HAP-1 (cell line): ENCODE measurements around the gene ANXA1.
A peak's percentile ranks its signal among the peaks of the same experiment; 100 is the strongest.
"Not testable (repeated sequence)": the region's sequence is repeated elsewhere in the genome, so short reads cannot be mapped to it uniquely, and the experiment has no call there.

ENCODE experiments used
- DNase-seq, 2 experiments: peaks; one replicate each; pipeline ENCODE4 v3.0.0-alpha.2; 2016 to 2020; ENCODE audit warnings: low spot score in 2 of 2
- H3K27me3 ChIP-seq: fragments of 250-450 bp; sonication (Bioruptor Pico); 2 replicates; pipeline ENCODE4 v1.5.1; 2020; ENCODE audit warnings: low read depth, mild to moderate bottlenecking, moderate library complexity
- H3K36me3 ChIP-seq: fragments of 250-450 bp; sonication (Bioruptor Pico); replicated peaks from 2 replicates; pipeline ENCODE4 v1.5.1; 2020; ENCODE audit warnings: mild to moderate bottlenecking
- H3K4me1 ChIP-seq: fragments of 250-450 bp; sonication (Bioruptor Pico); 2 replicates; pipeline ENCODE4 v1.5.1; 2020; ENCODE audit warnings: mild to moderate bottlenecking
- H3K4me3 ChIP-seq: fragments of 250-450 bp; sonication (Bioruptor Pico); 2 replicates; pipeline ENCODE4 v1.5.1; 2020; ENCODE audit warnings: mild to moderate bottlenecking, moderate library complexity
- H3K9me3 ChIP-seq: fragments of 250-450 bp; sonication (Bioruptor Pico); 2 replicates; pipeline ENCODE4 v1.5.1; 2020; ENCODE audit warnings: mild to moderate bottlenecking, moderate library complexity
- in situ Hi-C: fragments of 300-500 bp; cut with MboI; formaldehyde crosslinking; loops from 3 replicates; pipeline ENCODE4 v1.14.3; 2020; ENCODE audit warnings: low sequenced_read_pairs, inconsistent platforms, mixed read lengths

ANXA1 gene, protein sequence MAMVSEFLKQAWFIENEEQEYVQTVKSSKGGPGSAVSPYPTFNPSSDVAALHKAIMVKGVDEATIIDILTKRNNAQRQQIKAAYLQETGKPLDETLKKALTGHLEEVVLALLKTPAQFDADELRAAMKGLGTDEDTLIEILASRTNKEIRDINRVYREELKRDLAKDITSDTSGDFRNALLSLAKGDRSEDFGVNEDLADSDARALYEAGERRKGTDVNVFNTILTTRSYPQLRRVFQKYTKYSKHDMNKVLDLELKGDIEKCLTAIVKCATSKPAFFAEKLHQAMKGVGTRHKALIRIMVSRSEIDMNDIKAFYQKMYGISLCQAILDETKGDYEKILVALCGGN

DNA sequence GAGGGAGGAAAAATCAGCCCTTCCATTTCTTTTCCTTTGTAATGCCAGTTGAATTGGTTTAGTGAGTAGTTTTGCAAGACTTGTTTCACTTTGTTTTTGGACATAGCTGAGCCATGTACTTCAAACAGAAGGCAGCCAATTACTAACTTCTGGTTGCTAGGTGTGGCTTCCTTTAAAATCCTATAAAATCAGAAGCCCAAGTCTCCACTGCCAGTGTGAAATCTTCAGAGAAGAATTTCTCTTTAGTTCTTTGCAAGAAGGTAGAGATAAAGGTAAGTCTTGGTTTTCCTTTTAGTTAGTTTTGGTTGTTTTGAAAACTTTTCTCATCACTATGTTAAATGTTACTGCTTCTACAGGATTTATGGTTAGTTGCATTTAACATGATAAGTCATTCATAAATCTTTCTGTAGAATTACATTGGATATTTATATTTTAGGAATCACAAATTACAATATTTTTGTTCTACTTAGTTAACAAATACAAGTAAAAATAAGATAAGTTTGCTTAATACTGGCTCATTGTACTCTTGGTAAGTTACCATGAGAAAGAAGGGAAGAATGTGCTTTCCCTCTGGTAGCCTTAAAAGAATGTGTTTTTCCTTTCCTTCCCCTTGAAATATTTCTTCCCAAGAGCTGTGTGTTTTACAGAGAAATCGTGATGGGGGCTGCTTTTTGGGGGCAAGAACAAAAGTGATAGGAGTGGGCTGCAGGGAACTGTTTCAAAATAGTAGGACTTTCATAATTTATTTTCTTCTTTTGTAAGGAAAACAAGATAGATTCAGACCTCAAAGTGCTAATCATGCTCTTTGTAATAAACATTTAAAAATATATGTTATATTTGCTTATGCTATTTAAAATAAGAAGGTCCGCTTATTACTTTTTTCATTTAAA lies at the start of gene ANXA1:
TSS of gene ANXA1 (plus strand) at position 213 of the 890 bp plus-strand sequence. CDS start 6,671 bp downstream, outside the sequence.
- DNase-seq: peak; percentile 23 to 85
- Histone ChIP-seq H3K27me3 (no peaks in the 10 kb centered on the region), H3K4me1 (peaks cover 51% of the 10 kb centered on the region), H3K4me3 (peak within 1 kb of the TSS; percentile 26), H3K9me3 (no peaks in the 10 kb centered on the region), H3K36me3 (0 out of 2 replicates have a peak, but pooled peaks cover 3% of the 10 kb centered on the region)
- in situ Hi-C loops: no loop called here

DNA sequence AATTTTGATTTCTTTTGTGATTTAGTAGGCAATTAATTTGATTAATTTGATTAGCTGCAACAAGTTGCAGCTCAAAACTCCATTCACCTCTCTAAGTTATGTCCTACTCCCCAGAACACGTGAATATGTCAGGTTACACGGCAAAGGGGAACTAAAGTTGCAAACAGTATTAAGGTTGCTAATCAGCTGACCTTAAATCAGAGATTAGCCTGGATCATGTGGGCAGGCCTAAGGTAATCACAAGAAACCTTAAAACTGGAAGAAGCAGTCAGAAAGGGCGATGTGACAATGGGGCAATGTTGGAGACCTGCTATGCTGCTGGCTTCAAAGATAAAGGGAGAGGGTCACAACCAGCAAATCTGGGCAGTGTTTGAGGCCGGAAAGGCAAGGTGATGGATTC lies 47.3 kb upstream of the ANXA1 start:
- Histone ChIP-seq H3K4me1 (no peaks in the 10 kb centered on the region), H3K27me3 (no peaks in the 10 kb centered on the region), H3K4me3 (no peak overlapping the region), H3K9me3 (no peaks in the 10 kb centered on the region), H3K36me3 (no peaks in the 10 kb centered on the region)
- no peak for DNase-seq
- in situ Hi-C loops: no loop called here

DNA sequence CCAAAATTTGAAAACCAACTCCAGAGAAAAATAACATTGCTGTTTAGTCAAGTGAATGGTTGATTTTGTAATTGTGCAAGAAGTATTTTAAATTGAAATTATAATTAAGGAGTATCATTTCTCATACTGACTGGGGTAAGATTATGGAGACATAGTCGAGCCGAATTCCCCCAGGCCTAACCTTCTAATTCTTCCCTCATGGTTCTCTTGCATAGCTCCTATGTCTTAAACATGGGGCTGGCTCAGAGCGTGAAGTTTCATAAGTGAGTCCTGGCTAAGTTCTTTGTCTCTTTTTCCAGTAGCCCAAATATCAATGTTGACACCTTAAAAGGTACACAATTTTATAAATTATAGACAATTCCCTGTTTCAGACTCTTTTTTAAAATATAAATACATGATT lies 46.7 kb upstream of the ANXA1 start:
- no peak overlapping the region for H3K4me3 ChIP-seq
- DNase-seq: no peak
- in situ Hi-C loops: loop anchor here (5.0 kb wide), 1 partner anchor 72 kb away; no protein-coding TSS in a partner anchor
- H3K9me3 ChIP-seq: no peaks in the 10 kb centered on the region
- H3K4me1 ChIP-seq: no peaks in the 10 kb centered on the region
- no peaks in the 10 kb centered on the region for H3K27me3 ChIP-seq
- H3K36me3 ChIP-seq: no peaks in the 10 kb centered on the region

DNA sequence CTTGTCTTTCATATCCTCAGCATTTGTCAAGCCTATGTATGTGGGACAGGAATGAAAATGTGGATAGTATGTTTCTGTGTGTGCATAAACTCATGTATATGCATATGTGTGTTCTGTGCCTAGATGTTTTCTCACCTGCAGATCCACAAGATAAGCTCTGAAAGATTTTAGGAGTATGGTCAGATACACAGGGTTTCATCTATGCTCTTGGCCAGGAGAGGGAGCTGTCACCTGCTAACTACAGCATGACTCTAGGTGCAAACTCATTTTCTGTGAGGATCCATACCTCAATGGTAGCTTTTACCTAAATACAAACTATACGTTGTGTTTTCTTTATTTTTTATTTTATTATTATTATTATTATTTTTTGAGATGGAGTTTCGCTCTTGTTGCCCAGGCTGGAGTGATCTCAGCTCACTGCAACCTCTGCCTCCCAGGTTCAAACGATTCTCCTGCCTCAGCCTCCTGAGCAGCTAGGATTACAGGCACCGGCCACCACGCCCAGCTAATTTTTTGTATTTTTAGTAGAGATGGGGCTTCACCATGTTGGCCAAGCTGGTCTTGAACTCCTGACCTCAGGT lies 44.1 kb upstream of the ANXA1 start:
- not testable (repeated sequence) for H3K27me3 ChIP-seq, H3K4me1 ChIP-seq, H3K9me3 ChIP-seq, H3K4me3 ChIP-seq, H3K36me3 ChIP-seq
- in situ Hi-C loops: loop anchor here (5.0 kb wide), 1 partner anchor 70 kb away; no protein-coding TSS in a partner anchor
- DNase-seq: peak; percentile 52 to 70

DNA sequence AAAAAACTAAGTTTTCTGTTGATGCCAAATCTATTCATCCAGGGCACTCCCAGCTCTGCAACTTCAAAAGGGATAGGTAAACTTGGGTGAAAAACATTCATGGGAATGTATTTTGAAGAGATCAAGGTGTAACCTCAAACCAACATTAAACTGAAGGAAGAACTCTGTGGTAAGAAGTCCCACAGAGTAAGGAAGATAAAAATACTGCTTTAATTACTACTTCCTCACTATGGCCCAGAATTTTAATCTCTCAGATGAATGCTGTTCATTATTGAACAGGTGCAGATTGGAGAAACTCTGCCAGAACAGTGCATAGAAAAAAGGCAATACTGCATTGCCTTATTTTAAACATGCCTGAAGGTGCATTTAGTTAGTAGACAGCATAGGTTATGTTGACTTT lies 37.6 kb upstream of the ANXA1 start:
- in situ Hi-C loops: no loop called here
- H3K4me1 ChIP-seq: no peaks in the 10 kb centered on the region
- no peak overlapping the region for H3K4me3 ChIP-seq

DNA sequence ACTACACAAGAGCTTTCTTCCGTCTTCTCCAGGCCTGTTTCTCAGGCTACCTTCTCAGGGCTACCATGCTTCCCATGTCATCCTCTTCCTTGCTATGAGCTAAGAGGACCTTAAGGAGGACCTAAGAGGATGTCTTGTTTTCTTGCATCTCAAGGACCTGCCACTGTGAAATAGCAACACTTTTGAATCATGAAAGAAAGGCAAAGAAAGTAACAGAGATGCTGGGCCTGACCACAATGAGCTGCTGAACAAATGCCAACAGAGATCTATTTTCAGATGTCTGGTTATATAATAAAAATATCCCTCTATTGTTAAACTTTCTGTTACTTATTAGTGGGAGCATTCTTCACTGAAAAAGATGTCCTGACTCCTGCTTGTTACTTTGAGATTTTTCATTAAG lies 36.7 kb upstream of the ANXA1 start:
- Histone ChIP-seq H3K4me3 (no peak overlapping the region), H3K36me3 (no peaks in the 10 kb centered on the region), H3K9me3 (no peaks in the 10 kb centered on the region), H3K4me1 (no peaks in the 10 kb centered on the region), H3K27me3 (no peaks in the 10 kb centered on the region)
- in situ Hi-C loops: no loop called here
- no peak for DNase-seq

More for the DNA sequence above, 37.6 kb upstream of the ANXA1 start:
- H3K36me3 ChIP-seq: no peaks in the 10 kb centered on the region
- no peak for DNase-seq
- H3K9me3 ChIP-seq: no peaks in the 10 kb centered on the region
- no peaks in the 10 kb centered on the region for H3K27me3 ChIP-seq

DNA sequence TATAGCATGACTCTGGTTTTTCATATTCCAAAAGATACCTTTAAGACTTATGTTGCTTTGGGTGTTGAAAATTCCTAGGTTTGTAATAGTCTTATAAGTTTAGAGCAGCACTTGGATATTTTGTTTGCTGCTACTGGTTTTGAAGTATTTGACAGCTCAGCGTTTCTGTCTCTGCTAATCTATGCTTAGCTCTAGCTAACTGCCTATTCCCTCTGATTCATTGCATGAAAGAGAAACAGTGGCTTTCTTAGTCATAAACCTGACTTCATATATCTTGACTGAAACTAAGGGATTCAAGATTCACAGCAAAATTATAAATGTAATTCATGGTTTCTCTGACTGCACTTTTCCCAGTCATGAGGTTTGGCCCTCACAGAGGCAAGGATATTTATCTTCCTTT lies 35.6 kb upstream of the ANXA1 start:
- H3K4me1 ChIP-seq: no peaks in the 10 kb centered on the region
- in situ Hi-C loops: no loop called here
- no peak overlapping the region for H3K4me3 ChIP-seq
- no peaks in the 10 kb centered on the region for H3K27me3 ChIP-seq
- H3K9me3 ChIP-seq: no peaks in the 10 kb centered on the region
- DNase-seq: no peak
- H3K36me3 ChIP-seq: no peaks in the 10 kb centered on the region

DNA sequence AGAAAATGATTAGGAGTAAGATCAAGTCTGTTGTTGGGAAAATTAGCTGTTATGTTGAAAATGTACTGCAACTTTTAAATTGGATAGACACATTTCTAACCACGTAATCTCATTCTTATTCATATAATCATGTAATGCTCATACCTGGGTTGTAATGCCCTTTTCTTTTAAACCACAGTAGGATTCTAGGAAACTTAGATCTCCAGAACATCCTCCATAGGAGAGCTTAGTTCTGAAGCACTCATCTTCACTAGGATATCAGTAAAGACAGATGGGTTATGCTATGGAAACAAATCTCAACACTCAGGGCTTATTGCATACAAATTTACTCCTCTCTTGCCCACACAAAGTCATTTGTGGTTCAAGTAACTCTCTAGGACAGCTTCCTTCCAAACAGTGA lies 34.8 kb upstream of the ANXA1 start:
- Histone ChIP-seq H3K4me1 (no peaks in the 10 kb centered on the region), H3K27me3 (no peaks in the 10 kb centered on the region), H3K9me3 (no peaks in the 10 kb centered on the region; the same call in 1 of the 2 replicates), H3K36me3 (no peaks in the 10 kb centered on the region), H3K4me3 (no peak overlapping the region)
- in situ Hi-C loops: no loop called here
- no peak for DNase-seq

DNA sequence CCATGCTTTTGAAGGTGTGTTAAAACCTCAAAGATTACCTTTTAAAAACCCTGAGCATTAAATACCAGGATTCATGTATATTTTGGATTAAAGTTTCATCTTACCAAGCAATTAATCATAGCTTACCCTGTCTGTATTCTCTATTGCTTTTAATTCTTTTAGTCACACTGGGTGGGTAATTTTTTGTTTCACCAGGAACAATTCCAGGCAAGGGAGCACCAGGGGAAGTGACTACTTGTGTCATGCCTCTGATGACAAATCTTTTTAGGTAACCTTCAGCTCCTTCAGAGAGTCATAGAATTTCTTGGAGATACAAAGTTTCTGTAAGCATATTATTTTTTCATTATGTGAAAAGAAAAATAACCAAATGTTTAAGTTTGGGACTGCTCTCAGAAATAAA lies 33.4 kb upstream of the ANXA1 start:
- Histone ChIP-seq H3K4me1 (no peaks in the 10 kb centered on the region), H3K36me3 (no peaks in the 10 kb centered on the region), H3K9me3 (no peaks in the 10 kb centered on the region; the same call in 1 of the 2 replicates), H3K4me3 (no peak overlapping the region), H3K27me3 (no peaks in the 10 kb centered on the region)
- in situ Hi-C loops: no loop called here
- DNase-seq: no peak

DNA sequence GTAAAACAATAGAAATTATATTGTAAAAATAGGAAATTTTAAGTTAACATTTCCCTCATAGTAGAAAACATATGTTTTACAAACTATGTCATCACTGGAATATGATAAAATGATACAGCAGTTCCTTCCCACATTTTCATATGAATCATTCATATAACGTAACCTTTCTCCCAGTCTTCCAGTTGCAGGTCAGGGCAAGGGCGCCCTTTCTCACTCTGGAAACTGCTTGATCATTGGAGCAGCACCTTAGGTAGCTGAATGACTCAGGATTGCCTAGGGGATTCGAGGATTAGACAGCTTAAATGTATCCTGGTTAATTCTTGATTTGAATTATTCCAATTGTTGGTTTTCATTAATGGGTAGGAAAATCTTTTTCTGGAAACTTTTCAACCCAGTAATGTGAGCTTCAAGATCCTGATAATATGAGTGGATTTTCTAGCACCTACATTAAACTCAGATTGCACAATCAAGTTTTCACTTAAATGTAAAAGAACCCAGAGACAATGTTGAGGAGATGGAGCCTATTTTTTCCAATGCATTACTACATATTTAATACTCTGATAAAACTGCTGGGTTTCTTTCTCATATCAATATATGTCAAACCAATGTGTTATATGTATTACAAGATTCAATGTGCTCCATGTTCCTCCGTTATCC lies 32.6 kb upstream of the ANXA1 start:
- no peaks in the 10 kb centered on the region; the same call in 1 of the 2 replicates for H3K9me3 ChIP-seq
- no peaks in the 10 kb centered on the region for H3K27me3 ChIP-seq
- no peak for DNase-seq
- in situ Hi-C loops: no loop called here
- H3K4me1 ChIP-seq: no peaks in the 10 kb centered on the region
- H3K36me3 ChIP-seq: no peaks in the 10 kb centered on the region
- H3K4me3 ChIP-seq: no peak overlapping the region

DNA sequence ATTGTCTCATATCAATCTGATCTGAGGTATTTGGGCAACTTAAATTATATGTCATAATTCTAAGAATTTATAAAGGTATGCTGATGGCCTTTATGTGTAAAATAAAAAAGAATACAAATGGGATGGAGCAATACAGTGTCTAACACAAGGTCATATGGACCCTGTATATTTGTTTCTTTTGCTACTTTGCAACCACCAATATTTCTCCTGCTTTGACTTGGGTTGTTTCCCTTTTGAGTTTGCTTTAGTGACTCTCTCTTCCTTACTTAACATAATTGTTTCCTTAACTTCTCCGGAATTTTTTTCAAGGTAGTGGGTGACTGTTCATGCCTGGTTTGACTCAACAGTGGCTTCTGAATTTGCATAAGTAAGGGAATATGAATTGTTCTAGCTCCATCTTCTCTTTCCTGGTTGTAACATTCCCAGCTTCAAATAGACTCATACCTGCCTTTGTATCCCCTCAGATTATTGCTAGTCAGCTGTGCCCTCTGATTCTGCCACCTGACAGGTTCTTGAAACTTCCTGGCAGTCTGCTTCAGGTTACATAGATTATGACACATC lies 30.2 kb upstream of the ANXA1 start:
- H3K9me3 ChIP-seq: no peaks in the 10 kb centered on the region; the same call in 1 of the 2 replicates
- H3K36me3 ChIP-seq: no peaks in the 10 kb centered on the region
- in situ Hi-C loops: no loop called here
- no peaks in the 10 kb centered on the region for H3K4me1 ChIP-seq
- H3K4me3 ChIP-seq: no peak overlapping the region
- no peak for DNase-seq
- no peaks in the 10 kb centered on the region for H3K27me3 ChIP-seq

DNA sequence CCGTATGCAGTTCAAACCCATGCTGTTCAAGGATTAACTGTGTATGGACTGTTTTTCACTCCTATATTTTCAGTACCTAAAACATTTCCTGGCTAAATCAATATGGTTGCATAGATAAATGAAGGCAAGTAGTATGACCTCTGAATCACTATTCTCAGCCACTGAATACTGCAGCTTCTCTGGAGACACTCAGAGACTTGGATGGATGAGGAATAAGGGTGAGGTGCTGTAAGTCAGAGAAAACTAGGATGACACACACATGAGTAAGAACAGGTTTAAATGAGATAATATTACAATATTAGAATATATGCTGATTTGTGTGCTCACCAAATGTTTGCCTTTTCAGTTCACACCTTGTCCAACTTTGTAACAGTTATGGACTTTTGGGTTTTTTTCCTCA lies 26.0 kb upstream of the ANXA1 start:
- Histone ChIP-seq H3K27me3 (no peaks in the 10 kb centered on the region), H3K9me3 (no peaks in the 10 kb centered on the region; the same call in 1 of the 2 replicates), H3K4me1 (no peaks in the 10 kb centered on the region), H3K36me3 (no peaks in the 10 kb centered on the region), H3K4me3 (no peak overlapping the region)
- in situ Hi-C loops: no loop called here
- no peak for DNase-seq
